NCI-H446 treated with DMSO at 0.1 percent for 48 hours (cell line): ENCODE data around the gene ZNRF3.

Experiments used
- DNase-seq: peaks from one replicate; lab custom pipeline; 2025; lab: John Stamatoyannopoulos, UW

Gene ZNRF3

GRCh38 chr22:28952857-28953256 is 69.5 kb downstream of the ZNRF3 start:
- DNase-seq: no peak

- DNase-seq: no peak
These were observed 70.0 kb downstream of the ZNRF3 start for GRCh38 chr22:28953403-28953802.

- DNase-seq: no peak
These were observed 70.9 kb downstream of the ZNRF3 start for GRCh38 chr22:28953976-28954880.

- no peak for DNase-seq
These were observed 72.4 kb downstream of the ZNRF3 start for GRCh38 chr22:28955817-28956216.

GRCh38 chr22:28956506-28956905 is 73.1 kb downstream of the ZNRF3 start:
- no peak for DNase-seq

- DNase-seq: no peak
These were observed 75.2 kb downstream of the ZNRF3 start for GRCh38 chr22:28958611-28959010.

GRCh38 chr22:28962042-28962554 is 78.7 kb downstream of the ZNRF3 start:
- DNase-seq: no peak

- no peak for DNase-seq
These were observed 80.0 kb downstream of the ZNRF3 start for GRCh38 chr22:28963362-28963761.

- no peak for DNase-seq
These were observed 83.8 kb downstream of the ZNRF3 start for GRCh38 chr22:28967163-28967665.

- DNase-seq: no peak
These were observed 84.6 kb downstream of the ZNRF3 start for GRCh38 chr22:28967969-28968368.

- no peak for DNase-seq
These were observed 86.2 kb downstream of the ZNRF3 start for GRCh38 chr22:28969401-28970168.

- DNase-seq: no peak
These were observed 90.0 kb downstream of the ZNRF3 start for GRCh38 chr22:28973352-28973751.

GRCh38 chr22:28977060-28977459 is 93.7 kb downstream of the ZNRF3 start:
- no peak for DNase-seq

- DNase-seq: no peak
These were observed 94.2 kb downstream of the ZNRF3 start for GRCh38 chr22:28977481-28977971.

GRCh38 chr22:28978158-28978557 is 94.8 kb downstream of the ZNRF3 start:
- no peak for DNase-seq

- DNase-seq: peak; percentile 68
These were observed 95.8 kb downstream of the ZNRF3 start for GRCh38 chr22:28978863-28979796.

- no peak for DNase-seq
These were observed 97.0 kb downstream of the ZNRF3 start for GRCh38 chr22:28980326-28980725.

GRCh38 chr22:28981818-28982499 is 98.6 kb downstream of the ZNRF3 start:
- no peak for DNase-seq

GRCh38 chr22:28983190-28983589 is 99.8 kb downstream of the ZNRF3 start:
- DNase-seq: no peak

- DNase-seq: no peak
These were observed 100.5 kb downstream of the ZNRF3 start for GRCh38 chr22:28983788-28984441.
